HG02870 (cell line): ENCODE measurements around the gene CACNA2D3.

Experiments used
- ATAC-seq: cut with Tn5 transposase; IDR thresholded peaks from one replicate; pipeline ENCODE4 v1.9.1; 2021; ENCODE audit warnings: mild to moderate bottlenecking, moderate library complexity; ENCODE audit not compliant: unreplicated experiment

Gene CACNA2D3

DNA sequence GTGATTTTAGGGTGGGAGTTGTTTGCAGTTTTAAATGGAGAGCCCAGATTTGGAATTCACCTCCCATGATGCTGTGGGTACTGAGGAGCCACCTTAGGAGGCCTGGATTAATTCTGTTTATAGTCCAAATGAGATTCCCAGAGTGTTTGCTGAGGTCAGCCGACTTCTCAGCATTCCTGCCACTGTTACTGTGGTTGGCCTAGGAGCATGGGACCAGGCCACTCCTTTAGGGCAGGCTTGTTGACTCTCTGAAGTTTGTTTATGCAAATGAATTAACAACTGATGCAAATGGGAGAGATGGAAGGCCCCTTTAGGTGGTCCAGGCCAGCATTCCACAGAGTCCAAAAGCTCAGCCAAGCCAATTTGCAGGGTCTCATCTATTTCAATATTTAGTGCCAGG lies 46.1 kb downstream of the CACNA2D3 start:
- no peak for ATAC-seq

DNA sequence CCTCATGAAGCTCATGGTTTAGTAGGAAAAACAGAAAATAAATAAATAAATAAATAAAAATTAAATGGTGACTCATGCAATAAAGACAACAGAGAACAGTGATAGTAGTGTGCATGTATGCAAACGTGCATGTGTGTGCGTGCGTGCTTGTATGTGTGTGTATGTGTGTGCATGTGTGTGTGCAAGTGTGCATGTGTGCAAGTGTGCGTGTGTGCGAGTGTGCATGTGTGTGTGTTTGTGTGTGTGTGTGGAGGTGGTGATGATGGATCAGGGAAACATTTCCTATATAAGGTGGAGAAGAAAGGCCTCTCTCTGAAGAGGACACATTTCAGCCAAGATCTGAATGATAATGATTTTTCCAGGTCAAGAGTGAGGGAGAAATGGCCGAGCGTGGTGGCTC lies 47.2 kb downstream of the CACNA2D3 start:
- no peak for ATAC-seq

DNA sequence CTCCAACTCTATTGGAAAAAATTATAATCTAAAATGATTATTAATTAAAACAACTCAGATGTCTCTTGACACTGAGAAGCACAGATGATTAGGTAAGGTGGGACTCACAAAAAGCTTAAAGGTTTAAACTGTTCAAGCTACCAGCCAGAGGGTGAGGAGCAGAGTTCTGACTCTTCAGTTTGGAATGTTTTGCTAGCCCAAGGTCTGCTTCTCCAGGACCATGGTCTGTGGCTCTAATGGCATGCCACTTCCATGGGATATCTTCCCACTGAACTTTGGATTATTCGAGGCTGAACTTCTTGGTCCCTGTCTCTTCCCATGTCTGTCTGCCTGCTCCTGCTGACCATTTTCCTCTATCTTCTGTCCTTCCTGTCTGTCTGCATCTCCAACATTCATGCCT lies 49.2 kb downstream of the CACNA2D3 start:
- no peak for ATAC-seq

DNA sequence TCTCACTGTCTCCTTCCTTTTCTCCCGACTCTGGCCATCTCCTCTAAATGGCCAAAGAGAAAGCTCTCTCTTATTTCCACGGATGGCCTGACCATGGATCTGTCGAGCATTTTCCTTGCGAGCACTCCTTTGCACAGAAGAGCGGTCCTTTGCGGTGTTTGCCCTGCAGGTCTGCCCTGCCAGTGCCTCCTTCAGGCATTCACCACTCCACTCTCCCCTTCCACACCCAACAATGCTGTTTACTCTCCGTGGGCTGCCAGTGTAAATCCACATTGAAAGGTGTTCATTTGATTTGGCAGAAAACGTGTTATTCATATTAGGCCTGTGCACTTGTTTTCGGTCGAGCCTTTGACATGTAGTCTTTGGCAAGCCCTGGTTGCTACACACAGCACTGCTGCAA lies 49.6 kb downstream of the CACNA2D3 start:
- no peak for ATAC-seq

DNA sequence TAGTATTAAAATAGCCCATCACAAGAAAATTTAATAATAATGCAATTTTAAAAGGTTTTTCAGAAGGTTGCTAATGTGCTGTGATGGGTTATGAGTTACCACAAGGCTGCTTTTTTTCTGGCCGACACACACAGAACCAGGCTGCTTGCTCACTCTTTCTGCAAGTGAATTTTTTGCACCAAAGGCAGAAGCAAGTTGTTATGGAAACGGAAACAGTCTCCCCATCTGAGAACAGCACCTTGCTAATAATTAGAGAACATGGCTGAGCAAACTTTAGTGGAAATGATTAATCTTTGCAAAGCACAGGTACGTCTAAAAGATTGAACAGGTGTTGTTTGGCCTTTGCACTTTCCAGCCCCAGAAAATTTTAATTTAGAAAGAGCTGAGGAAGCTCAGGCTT lies 51.0 kb downstream of the CACNA2D3 start:
- ATAC-seq, result no peak

DNA sequence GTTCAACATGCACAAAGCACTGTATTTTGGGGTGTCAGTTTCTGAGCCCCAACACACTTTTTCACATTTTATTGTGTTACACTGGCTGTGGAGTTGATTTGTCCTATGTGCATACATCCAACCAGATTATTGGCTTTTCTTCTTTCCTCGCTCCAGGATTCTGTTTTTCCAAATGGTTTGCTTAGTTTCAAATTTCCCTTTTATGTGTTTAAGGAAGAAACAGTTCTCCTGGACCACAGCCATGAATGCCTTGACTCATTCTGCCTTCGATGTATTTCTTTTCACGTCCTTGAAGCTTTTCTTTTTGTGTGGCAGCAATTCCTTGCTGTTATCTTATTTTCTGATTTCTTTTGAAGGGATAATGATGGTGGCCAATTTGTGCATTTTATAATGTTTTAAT lies 53.8 kb downstream of the CACNA2D3 start:
- ATAC-seq, result no peak

DNA sequence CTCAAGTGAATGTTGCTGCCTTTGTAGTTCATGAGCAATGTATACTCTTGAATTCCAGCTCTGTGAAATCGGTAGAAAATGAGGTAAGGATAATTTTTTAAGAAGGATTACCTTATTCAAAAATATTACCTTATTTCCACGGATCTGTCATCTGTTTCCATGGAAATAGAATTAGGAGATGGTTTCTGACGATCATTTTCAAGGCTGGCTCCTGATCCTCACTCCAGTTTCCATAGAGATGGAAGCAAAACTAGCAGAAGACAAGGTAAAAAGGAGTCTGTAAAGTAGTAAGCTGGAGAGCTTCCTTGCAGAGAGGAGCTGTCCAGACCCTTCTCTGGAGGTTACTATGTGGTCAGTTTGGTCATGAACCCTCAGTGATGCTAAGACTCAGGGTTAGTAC lies 55.5 kb downstream of the CACNA2D3 start:
- no peak for ATAC-seq

DNA sequence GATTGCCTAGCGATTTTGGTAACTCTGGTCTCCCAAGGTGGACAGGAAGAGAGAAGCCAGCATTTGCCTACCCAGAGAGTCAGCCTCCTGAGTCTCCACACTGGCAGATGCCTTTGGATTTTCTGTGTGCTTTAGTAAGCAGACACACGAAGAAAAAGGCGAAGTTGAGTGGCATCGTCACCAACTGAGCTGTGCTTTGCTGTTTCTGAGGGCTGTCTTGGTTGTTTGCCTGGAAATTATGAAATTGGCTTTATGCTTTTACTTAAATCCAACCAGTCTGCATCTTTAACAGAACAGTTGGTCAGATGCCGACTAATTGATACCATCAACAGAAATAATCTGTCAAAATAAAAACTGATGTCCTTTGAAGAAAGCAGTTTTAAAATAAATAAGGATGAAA lies 56.0 kb downstream of the CACNA2D3 start:
- no peak for ATAC-seq

DNA sequence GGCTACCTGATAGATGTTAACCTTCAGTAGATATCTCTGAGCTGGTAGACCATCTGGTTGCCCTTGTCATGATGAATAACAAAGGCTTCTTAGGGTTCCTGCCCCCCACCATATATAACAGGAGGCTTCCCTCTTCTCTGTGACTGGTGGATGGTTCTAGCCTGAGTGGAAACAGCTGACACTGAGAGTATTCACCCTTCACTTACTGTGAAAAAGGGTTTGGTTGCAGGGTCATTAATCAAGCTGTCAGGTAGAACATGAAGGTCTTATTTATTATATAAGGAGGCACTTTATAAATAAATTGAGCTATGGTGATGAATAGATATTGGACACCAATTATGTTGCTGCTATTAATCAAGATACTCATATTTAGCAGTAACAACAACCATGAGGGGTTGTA lies 58.6 kb downstream of the CACNA2D3 start:
- no peak for ATAC-seq

DNA sequence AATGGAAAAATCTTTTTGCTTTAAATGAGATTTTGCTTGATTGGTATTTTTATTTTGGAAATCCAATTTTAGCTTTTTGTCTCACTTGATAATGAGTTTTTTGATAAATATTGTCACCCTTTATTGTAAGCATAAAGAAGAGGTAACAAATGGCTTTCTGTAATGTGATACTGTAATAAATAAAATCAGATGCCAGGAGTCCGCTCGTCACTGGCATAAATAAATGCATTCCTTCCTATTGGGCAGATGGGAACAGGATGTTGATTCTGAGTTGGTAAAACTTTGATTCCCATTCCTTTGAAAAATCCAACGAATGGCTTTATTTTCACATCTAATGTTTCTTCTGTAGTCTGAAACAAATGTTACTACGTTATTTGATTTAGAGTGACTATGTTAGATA lies 59.9 kb downstream of the CACNA2D3 start:
- ATAC-seq, result no peak

DNA sequence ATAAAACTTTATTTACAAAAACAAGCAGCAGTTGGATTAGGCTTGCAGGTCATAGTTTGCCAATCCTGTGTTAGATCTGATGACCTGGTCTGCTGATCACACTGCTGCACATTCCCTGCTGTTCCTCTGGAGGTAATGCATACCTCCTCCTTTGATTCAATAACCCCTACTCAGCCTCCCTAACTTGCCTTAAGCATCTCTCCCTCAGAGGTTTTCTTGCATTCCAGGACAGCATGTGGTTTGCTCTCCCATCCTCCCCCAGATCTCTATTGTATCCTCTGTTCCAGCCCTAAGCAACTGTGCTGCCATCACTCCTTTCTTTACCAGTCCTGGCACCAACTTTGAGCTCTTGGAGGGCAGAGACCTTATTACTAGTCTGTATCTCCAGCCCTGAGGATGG lies 63.4 kb downstream of the CACNA2D3 start:
- ATAC-seq, result no peak

DNA sequence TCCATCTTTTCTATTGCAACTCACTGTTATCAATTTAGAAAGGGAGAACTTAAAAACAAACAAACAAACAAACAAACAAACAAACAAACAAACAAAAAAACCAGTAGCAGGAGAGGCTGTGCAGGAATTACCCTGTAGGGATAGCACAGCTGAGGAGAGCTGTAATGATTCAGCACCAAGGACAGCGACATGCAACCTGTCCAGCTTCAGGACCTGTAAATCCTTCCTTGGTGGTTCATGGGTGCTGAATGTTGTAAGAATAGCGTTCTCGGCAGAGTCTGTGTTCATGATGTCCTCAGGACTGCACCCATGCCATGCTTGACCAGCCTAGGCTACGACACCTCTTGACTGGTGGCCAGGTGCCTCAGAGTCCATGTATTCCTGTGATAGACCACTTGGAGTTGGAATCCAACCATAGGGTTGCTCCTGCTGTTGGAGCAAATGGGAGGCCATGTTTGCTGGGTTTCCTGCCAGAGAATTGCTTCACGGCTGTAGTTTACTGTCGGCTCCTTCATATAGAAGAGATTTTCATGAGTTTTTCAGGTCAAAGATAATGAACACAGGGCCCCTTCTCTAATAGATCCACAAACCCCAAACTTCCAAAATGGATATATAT lies 65.9 kb downstream of the CACNA2D3 start:
- ATAC-seq, result no peak

DNA sequence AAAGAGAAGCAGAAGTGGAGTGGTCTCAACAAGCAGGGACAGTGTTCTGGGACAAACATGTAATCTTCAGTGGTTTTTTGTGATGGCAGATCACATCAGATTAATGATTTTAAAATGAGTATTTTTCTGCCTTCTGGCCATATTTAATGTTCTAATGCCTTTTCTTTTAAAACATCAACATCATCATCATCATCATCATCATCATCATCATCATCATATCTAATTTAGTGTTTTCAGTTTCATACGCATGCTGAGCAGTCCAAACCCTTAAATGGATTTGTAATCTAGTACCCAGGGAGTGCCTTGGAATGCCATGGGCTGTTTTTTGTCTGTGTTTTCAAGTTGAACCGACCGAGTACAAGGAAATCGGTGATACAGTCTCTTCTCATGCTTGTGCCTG lies 68.9 kb downstream of the CACNA2D3 start:
- ATAC-seq, result no peak

DNA sequence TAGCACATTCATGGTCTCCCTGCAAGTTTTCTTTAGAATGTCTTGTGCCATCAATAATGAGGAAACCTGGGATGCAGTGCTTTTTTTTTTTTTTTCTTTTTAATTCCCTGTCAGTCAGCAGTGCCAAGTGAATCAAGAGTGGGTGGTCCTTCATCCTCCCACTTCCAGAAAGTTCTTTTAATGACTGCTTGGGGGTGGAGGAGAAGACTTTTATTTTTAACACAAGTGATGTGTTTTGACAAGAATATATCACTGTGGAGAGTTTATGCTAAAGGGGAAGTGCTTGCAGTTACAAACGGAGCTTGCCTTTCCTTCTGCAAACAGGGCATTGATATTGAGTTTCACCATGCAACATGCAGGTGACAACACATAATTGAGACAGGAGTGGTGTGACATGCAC lies 69.7 kb downstream of the CACNA2D3 start:
- no peak for ATAC-seq

DNA sequence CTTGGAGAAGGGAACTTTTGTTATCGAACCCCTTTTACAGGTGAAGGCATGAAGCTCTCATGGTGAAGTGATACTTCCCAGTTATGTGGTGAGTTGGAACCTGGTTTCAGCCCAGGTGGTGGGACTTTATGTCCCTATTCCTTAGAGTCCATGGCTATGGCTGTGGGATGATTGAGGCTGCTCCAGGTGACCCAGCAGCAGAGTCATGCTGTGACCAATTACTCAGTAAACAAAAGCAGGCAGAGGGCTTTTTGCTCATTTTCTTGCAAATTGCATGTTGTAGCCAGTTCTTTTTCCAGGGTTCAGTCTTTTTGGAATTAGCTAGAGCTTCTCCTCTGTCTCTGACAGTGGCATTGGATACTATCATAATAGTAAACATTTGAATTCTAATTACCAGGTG lies 70.7 kb downstream of the CACNA2D3 start:
- no peak for ATAC-seq

DNA sequence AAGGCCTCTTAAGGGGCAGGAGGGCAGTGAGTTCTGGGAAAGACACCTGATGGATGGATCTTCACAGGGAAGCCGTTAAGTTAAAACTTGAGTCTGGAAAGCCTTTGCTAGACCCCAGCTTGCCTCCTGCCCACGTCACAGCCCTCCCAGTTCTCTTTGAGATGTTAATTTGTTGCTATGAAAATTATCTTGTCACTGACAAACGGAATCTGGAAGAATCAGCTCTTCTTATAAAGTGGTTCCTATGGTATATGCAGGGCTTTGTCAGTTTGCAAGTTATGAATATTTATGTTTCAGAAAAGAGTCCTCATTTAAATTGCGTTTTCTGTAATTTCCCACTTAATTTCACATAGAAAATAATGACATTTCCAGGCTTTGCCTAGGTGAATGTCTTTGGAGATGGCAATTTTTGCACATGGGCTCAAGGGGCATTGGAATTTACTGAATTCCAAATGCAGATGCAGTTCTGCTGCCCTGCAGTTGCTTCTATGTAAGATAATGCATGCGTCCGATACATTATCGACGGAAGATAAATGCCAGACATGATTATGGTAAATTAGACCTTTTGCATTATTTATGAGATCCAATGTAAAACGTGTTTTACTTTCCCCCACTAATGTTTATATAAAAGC lies 74.1 kb downstream of the CACNA2D3 start:
- ATAC-seq, result no peak

DNA sequence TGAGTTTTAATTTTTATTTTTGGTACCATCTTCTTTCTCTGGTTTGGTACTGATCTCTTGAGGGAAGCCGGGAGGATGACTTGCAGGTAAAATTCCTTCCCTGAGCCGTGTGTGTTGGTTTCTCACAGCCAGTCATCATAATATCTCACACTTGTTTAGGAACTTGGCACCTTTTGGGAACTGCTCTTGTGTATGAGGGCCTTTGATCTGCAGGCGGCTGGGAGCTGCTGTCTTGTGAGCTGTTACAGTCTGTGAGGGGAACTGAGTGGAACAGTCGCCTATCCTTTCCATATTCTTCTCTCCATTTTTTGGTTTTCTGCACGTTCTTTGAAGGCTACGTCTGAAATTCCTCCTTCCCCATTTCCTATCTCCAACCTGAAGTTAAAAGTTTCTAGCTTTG lies 75.2 kb downstream of the CACNA2D3 start:
- no peak for ATAC-seq

DNA sequence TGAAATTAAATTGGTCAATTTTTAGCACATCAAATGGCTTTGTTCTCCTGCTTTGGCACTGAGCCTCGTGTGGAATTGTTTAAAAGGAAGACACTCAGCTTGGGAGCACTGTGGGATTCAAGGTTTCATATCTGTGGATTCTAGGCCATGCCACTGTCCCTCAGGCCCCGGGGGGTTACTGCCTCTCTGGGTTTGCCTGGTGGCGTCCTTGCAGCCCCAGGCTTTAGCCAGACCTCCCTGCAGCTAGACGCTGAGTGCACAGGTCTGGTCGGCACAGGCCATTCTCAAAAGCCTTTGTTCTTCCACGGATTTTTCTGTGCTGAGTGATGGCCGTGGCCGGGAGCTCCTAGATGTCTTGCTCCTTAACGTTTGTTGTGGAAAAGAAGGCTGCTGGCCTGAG lies 76.2 kb downstream of the CACNA2D3 start:
- no peak for ATAC-seq

DNA sequence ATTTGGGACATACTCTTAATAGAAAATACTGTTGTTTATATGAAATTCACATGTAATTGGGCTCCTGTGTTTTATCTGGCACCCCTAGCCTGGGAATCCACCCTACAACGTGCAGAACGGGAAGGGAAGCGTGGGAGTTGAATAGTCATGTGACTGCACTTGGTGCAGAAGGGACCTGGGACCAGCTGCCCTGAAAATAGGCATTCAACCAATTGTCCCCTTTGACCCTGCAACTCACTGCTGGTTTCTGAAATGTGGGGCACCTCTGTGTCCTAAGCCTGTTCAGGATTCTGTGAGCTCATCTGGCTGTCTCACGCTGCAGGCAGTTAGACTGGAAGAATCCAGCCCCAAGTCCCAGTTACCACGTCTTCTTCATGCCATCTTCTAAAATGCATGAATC lies 79.7 kb downstream of the CACNA2D3 start:
- no peak for ATAC-seq

DNA sequence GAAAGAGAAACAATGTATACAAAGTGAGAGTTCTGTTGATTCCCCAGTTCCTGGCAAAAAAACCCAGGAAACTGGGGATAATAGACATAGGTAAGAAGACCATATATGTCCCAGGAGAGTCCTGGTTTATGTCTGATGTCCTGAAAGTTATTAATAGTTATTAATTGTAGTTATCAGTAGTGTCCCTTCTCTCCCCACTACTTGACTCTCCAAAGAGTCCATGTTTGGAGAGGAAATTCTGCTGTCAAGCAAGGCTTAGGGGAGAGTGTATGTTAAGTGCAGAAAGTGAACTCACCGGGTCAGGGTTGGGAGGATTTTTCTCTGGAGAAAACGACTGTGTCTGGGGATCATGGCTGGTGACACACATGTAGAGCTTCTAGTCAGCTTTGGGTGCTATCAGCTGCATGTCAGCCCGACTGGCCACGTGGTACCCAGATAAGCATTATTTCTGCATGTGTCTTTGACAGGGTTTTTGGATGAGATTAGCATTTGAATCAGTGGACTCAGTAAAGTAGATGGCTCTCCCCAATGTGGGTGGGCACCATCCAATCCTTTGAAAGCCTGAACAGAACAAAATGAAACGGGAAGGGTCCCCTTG lies 80.4 kb downstream of the CACNA2D3 start:
- ATAC-seq, result no peak

DNA sequence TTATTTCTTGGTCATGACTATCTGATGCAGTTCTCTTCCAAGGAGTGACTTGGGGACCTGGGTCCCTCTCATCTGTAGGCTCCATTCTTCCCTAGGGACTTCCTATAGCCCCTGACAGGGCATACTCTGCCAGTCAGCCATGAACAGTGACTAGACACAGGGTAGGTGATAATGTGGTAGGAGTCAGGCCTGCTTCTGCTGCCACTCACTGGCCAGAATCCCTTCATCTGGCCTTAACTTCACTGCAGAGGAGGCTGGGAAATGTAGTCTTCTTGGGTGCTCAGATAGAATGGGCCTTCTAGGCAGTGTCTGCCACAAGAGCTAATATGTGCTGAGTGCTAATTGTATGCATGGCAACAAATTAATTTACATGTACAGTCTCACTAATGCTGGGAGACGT lies 84.5 kb downstream of the CACNA2D3 start:
- ATAC-seq, result no peak

DNA sequence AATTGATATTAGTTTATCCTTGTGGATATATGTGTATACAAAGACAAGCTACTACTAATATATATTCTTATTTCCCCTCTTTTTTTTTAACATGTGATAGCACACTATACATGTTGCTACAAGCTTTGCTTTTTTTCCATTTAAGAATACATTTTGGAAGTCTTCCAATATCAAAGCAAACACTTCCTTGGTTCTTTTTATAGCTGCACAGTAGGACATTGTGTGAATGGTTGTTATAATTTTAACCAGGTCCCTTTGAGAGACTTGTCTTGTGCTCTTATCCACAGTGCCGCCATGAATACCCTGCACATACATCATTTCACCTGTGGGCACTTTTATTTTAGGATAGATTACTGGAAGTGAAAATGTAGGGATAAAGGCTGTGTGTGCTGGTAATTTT lies 88.7 kb downstream of the CACNA2D3 start:
- ATAC-seq, result no peak

DNA sequence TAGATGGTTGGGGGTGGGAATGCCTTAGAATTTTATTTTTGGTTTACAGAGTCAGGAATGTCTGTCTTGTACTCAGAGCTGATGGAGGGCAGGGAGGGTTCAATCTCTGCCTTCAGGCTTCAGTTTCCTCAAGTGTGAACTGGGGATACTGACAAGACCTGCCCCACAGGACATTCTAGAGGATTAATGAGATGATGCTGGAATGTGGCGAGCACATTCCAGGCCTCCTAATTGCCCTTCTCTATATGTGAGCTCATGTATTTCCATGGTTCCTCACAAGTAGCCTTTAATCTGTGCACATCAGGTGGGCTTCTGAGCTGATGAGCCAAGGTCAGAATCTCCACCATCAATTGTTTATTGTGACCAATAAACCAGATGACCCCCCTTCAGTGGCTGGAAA lies 90.4 kb downstream of the CACNA2D3 start:
- ATAC-seq, result no peak
